DMS 273 (cell line): ENCODE data around the gene IFNA21.
"Not testable (repeated sequence)": the region's sequence is repeated elsewhere in the genome, so short reads cannot be mapped to it uniquely, and the experiment has no call there.

Source experiments
- DNase-seq: peaks from one replicate; lab custom pipeline; 2025; ENCODE audit not compliant: unreplicated experiment; lab: John Stamatoyannopoulos, UW

The IFNA21 gene

GRCh38 chr9:21144603-21145002 lies 21.9 kb downstream of the IFNA21 start:
- no peak for DNase-seq

GRCh38 chr9:21141427-21141882 lies 25.0 kb downstream of the IFNA21 start, which contains the start of gene IFNW1:
Gene IFNW1 (minus strand): TSS chr9:21141832. CDS start chr9:21141570, 262 bp downstream.
- no peak for DNase-seq

- DNase-seq = no peak
Measured at GRCh38 chr9:21137020-21137419, 29.4 kb downstream of the IFNA21 start.

GRCh38 chr9:21135736-21136135 lies 30.7 kb downstream of the IFNA21 start:
- DNase-seq = no peak

- not testable (repeated sequence) for DNase-seq
Measured at GRCh38 chr9:21128186-21128585, 38.3 kb downstream of the IFNA21 start.

- no peak for DNase-seq
Measured at GRCh38 chr9:21121595-21122251, 44.7 kb downstream of the IFNA21 start.

- no peak for DNase-seq
Measured at GRCh38 chr9:21121079-21121478, 45.4 kb downstream of the IFNA21 start.

GRCh38 chr9:21119093-21119770 lies 47.2 kb downstream of the IFNA21 start:
- no peak for DNase-seq
